Colonic mucosa (tissue), 4 donors: ENCODE data around the gene EPS8L3. TPM values are rescaled to one million over a fixed set of nuclear protein-coding genes. Genes with fewer than 3 reads are reported as not detected.

Source experiments
- DNase-seq: peaks from one replicate; pipeline ENCODE4 v3.0.0-alpha.2; 2020
- H3K27ac ChIP-seq: fragments of 200-600 bp; one replicate; pipeline ENCODE4 v1.8.0; 2021
- H3K27me3 ChIP-seq: fragments of 200-600 bp; one replicate; pipeline ENCODE4 v1.8.0; 2021
- H3K36me3 ChIP-seq: fragments of 200-600 bp; one replicate; pipeline ENCODE4 v1.8.0; 2021
- H3K4me1 ChIP-seq: fragments of 200-600 bp; one replicate; pipeline ENCODE4 v1.8.0; 2021; ENCODE audit warnings: mild to moderate bottlenecking
- H3K4me3 ChIP-seq: fragments of 200-600 bp; one replicate; pipeline ENCODE4 v1.8.0; 2021
- H3K9ac ChIP-seq, 2 donors: one replicate each; pipeline ENCODE4 v1.7.0; 2013; ENCODE audit warnings: control low read depth in 2 of 2, low read depth in 2 of 2, low read length in 2 of 2
- H3K9me3 ChIP-seq: fragments of 200-600 bp; one replicate; pipeline ENCODE4 v1.8.0; 2021
- CTCF ChIP-seq: fragments of 200-600 bp; IDR thresholded peaks from one replicate; pipeline ENCODE4 v1.8.0; 2022; ENCODE audit warnings: antibody characterized with exemption, mild to moderate bottlenecking
- intact Hi-C: fragments of 100-400 bp; cut with DNase I; formaldehyde crosslinking; loops from one replicate; pipeline ENCODE4 v1.14.1; 2022
- total RNA-seq, 2 donors: library from RNA; stranded (reverse); fragmentation: NEBNext Ultra II Directional in 1 of 2; extraction: Animal tissue kit (Norgen Biotek cat#: 25700) in 1 of 2; gene quantifications; one replicate each; pipeline ENCODE4 v1.2.1, GENCODE V29; 2021
- donor health status: healthy.
- donor health status: DM: no; HTN: no; CAD: no.
- donor health status: DM: no; HTN: no; CAD: no.

EPS8L3 gene
- total RNA-seq, 2 donors from 2014 or later, result 283 to 290 TPM

DNA sequence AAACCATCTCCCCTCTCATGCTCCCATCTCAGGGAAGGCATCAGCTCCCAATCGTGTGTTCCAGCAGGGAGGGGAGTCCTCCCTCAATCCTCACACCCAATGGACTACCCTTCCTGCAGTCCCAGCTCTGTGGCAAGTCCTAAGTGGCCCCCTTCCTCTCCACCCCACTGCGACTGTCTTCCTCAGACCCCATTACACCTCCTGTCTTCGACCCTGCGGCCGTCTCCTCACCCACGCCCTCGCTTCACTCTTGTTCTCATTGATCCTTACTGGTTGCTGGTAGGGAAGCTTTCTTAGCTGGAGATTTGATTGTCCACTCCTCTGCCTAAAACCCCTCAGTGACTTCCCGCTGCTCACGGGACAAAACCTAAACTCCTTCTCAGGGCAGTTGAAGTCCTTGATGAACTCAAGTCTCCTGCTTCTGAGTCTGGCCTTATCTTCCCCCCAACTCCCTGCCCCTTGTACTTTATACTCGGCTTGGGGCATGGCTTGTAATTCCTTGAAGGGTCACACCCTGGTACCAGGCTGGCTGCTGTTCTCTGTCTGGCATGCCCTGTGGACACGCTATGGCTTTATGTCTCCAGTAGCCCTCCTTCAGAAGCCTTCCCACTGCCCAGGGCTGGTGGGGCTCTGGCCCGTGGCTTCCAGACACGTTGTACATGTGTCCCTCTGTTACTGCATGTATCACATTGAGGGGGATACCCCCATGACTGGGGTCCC, 2.3 kb upstream of the EPS8L3 start:
- H3K4me1 ChIP-seq, result peaks cover 9% of the 10 kb centered on the region
- peak overlapping the region; percentile 12 to 36 for H3K9ac ChIP-seq
- intact Hi-C loops, result no loop called here
- TF ChIP-seq CTCF, result no peak
- H3K27me3 ChIP-seq, result no peaks in the 10 kb centered on the region
- no peaks in the 10 kb centered on the region for H3K9me3 ChIP-seq
- H3K36me3 ChIP-seq, result no peaks in the 10 kb centered on the region
- peak overlapping the region; percentile 87 for H3K27ac ChIP-seq
- no peak overlapping the region for H3K4me3 ChIP-seq
- DNase-seq, result peak; percentile 82

GRCh38 chr1:109765483-109765815, 1.7 kb upstream of the EPS8L3 start:
- no peaks in the 10 kb centered on the region for H3K9me3 ChIP-seq
- H3K9ac ChIP-seq, result peak overlapping the region in 1 of 2 donors; percentile 100
- peak; percentile 20 for DNase-seq
- peaks cover 9% of the 10 kb centered on the region for H3K4me1 ChIP-seq
- no peaks in the 10 kb centered on the region for H3K36me3 ChIP-seq
- intact Hi-C loops, result no loop called here
- H3K4me3 ChIP-seq, result no peak overlapping the region
- TF ChIP-seq CTCF, result no peak
- H3K27ac ChIP-seq, result peak overlapping the region; percentile 87
- no peaks in the 10 kb centered on the region for H3K27me3 ChIP-seq

GRCh38 chr1:109764561-109765482, 1.1 kb upstream of the EPS8L3 start:
- Histone ChIP-seq H3K4me1 (peaks cover 9% of the 10 kb centered on the region), H3K9ac (peak overlapping the region; percentile 54 to 100), H3K36me3 (no peaks in the 10 kb centered on the region), H3K27ac (peak overlapping the region; percentile 87), H3K4me3 (no peak overlapping the region), H3K9me3 (no peaks in the 10 kb centered on the region), H3K27me3 (no peaks in the 10 kb centered on the region)
- peak; percentile 24 for DNase-seq
- intact Hi-C loops, result no loop called here
- TF ChIP-seq CTCF, result no peak

DNA sequence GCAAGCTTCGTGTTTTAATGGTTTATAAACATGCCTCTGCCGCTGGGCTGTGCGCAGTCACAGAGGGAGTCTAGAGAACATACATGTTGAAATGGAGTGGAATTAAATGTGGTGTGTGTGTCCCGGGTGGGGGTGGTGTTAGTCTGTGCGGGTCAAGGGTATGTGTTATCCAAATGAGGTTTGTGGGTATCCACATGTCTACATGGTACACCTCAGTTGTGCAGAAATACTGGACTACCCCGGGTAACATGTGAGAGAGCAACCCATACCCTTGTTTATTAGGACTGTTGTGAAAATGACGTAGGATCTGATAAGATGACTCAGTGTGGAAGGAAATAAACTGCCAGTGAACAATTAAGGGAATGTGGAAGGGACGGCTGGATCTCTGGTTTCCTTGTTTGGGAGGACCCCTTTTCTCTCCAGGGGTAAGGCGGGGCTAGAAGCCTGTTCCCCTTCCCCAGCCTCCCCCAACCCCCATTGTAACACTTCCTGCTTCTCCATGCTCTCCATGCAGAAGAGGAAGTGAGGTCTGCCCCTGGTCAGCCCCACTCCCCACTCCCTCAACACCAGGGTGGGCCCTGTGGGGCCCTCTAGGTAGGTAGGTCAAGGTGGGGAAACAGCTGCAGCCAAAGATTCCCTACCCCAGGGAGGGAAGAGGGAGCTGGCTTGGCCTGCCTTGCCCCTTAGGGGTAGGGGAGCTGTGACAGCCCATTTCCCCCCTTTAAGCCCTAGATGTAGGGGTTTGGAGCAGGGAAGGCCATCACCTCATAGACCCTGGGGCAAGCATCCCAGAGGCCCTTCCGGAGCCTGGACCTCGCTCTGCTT, 690 bp downstream of the EPS8L3 start:
- no peak for TF ChIP-seq CTCF
- Histone ChIP-seq H3K27ac (peak overlapping the region; percentile 87), H3K4me3 (peak overlapping the region; percentile 61), H3K4me1 (peaks cover 9% of the 10 kb centered on the region), H3K36me3 (no peaks in the 10 kb centered on the region), H3K27me3 (no peaks in the 10 kb centered on the region), H3K9ac (peak overlapping the region; percentile 83 to 100), H3K9me3 (no peaks in the 10 kb centered on the region)
- peak; percentile 66 for DNase-seq
- intact Hi-C loops, result no loop called here

- Histone ChIP-seq H3K27me3 (no peaks in the 10 kb centered on the region), H3K9me3 (no peaks in the 10 kb centered on the region), H3K4me1 (peaks cover 9% of the 10 kb centered on the region), H3K9ac (peak overlapping the region in 1 of 2 donors; percentile 100), H3K4me3 (peak overlapping the region; percentile 61), H3K36me3 (no peaks in the 10 kb centered on the region), H3K27ac (no peak overlapping the region)
- TF ChIP-seq CTCF, result no peak
- intact Hi-C loops, result no loop called here
- peak; percentile 16 for DNase-seq
Measured at GRCh38 chr1:109762039-109762585, 1.6 kb downstream of the EPS8L3 start.
